MM.1S (cell line): Measurements from ENCODE around the gene PI4KA.
"Not testable (repeated sequence)": the region's sequence is repeated elsewhere in the genome, so short reads cannot be mapped to it uniquely, and the experiment has no call there.

ENCODE experiments used
- EZH2 ChIP-seq: fragments of 300-600 bp; sonication (generic); optimal IDR thresholded peaks from 2 replicates; pipeline ENCODE3; 2017; ENCODE audit warnings: low read depth, mild to moderate bottlenecking, antibody characterized with exemption, low read length, mixed read lengths
- EZH2phosphoT487 ChIP-seq: fragments of 300-600 bp; sonication (generic); IDR thresholded peaks from 2 replicates; pipeline ENCODE4 v1.6.1; 2018; ENCODE audit warnings: antibody characterized with exemption, low read length

DNA sequence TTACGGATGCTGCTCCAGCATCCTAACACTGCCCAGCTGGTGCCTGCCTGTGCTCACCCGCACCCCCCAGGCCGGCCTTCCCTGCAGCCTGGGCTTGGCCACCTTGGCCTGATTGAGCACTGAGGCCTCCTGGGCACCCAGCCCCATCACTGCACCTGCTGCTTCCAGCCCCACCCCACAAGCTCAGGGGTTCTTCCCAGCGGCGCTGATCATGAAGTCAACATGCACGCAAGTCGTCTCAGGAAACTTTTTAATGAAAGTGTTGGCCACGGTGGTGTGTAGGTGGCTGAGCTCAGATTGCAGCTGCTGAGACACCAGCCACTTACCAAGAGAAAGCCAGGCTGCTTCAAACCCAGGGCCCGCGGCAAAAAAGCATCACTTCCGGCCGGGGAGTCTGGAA lies 163.4 kb downstream of the PI4KA start:
- not testable (repeated sequence) for TF ChIP-seq EZH2, EZH2phosphoT487
